Erythroblast (primary cell): ENCODE results near the gene SLC34A3.

Source experiments
- GATA1 ChIP-seq: IDR thresholded peaks from 2 replicates; pipeline ENCODE4 v1.6.1; 2011; ENCODE audit warnings: low read depth, mild to moderate bottlenecking, control low read depth, low read length, moderate library complexity
- POLR2A ChIP-seq: IDR thresholded peaks from 2 replicates; pipeline ENCODE4 v1.6.1; 2011; ENCODE audit warnings: mild to moderate bottlenecking, low read length

- TF ChIP-seq POLR2A: no peak
- TF ChIP-seq GATA1: no peak
These were observed 1.8 kb downstream of the SLC34A3 start for GRCh38 chr9:137232510-137232909.
